Measurements from ENCODE around the gene CYP26A1.

DNA sequence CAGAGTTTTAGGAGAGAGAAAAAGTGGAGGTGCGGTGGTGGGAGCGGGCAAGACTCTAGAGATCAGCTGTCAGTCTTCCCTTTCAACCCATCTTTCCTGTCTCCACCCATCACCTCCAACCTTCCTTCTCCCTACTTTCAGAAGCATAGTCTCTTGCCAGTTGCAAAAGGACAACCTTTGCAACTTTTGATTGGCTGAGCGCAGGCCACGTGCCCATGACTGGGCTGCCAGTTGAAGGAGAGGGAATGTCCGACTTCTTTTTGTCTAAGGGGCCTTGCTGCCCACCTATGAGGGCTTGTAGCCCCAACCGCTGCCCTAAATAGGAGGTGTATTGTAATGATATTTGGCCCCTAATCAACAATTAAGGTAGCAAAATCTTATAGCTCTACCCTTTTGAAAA, 12.6 kb downstream of the CYP26A1 start:
- TF ChIP-seq, protein P1, sequence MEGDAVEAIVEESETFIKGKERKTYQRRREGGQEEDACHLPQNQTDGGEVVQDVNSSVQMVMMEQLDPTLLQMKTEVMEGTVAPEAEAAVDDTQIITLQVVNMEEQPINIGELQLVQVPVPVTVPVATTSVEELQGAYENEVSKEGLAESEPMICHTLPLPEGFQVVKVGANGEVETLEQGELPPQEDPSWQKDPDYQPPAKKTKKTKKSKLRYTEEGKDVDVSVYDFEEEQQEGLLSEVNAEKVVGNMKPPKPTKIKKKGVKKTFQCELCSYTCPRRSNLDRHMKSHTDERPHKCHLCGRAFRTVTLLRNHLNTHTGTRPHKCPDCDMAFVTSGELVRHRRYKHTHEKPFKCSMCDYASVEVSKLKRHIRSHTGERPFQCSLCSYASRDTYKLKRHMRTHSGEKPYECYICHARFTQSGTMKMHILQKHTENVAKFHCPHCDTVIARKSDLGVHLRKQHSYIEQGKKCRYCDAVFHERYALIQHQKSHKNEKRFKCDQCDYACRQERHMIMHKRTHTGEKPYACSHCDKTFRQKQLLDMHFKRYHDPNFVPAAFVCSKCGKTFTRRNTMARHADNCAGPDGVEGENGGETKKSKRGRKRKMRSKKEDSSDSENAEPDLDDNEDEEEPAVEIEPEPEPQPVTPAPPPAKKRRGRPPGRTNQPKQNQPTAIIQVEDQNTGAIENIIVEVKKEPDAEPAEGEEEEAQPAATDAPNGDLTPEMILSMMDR (conservative IDR thresholded peaks at IDR 0.05; ENCODE audit: low read depth, low read length): no peak
- TF ChIP-seq EZH2 (IDR thresholded peaks at IDR 0.05; ENCODE audit: borderline replicate concordance, low read depth, low read length, poor library complexity, severe bottlenecking): no peak
